RWPE2 (cell line): Measurements from ENCODE around the gene CPNE8.
A peak's percentile ranks its signal among the peaks of the same experiment; 100 is the strongest.

Experiments
- ATAC-seq: fragments of 200-7000 bp; cut with Tn5 transposase; 3 replicates; pipeline ENCODE4 v1.9.1; 2021; ENCODE audit warnings: low read depth
- DNase-seq: peaks from one replicate; pipeline ENCODE4 v3.0.0-alpha.2; 2020; ENCODE audit warnings: low spot score
- H3K27ac ChIP-seq: fragments of 450-650 bp; 2 replicates; pipeline ENCODE4 v1.5.1; 2017; ENCODE audit warnings: mild to moderate bottlenecking; ENCODE audit not compliant: poor library complexity, severe bottlenecking
- H3K27me3 ChIP-seq: fragments of 250-450 bp; sonication (Bioruptor Pico); 2 replicates; pipeline ENCODE4 v1.5.1; 2021; ENCODE audit warnings: mild to moderate bottlenecking, moderate library complexity; ENCODE audit not compliant: insufficient read depth, poor library complexity, severe bottlenecking
- H3K36me3 ChIP-seq: fragments of 250-450 bp; sonication (Bioruptor Pico); 2 replicates; pipeline ENCODE4 v1.5.1; 2020; ENCODE audit warnings: low read depth, mild to moderate bottlenecking, moderate library complexity
- H3K4me1 ChIP-seq: fragments of 250-450 bp; sonication (Bioruptor Pico); 2 replicates; pipeline ENCODE4 v1.5.1; 2021; ENCODE audit warnings: mild to moderate bottlenecking, moderate library complexity; ENCODE audit not compliant: insufficient read depth, poor library complexity, severe bottlenecking
- H3K4me3 ChIP-seq: fragments of 250-450 bp; sonication (Bioruptor Pico); 2 replicates; pipeline ENCODE4 v1.5.1; 2021; ENCODE audit warnings: mild to moderate bottlenecking, moderate library complexity; ENCODE audit not compliant: severe bottlenecking
- H3K9me3 ChIP-seq: fragments of 250-450 bp; sonication (Bioruptor Pico); 2 replicates; pipeline ENCODE4 v1.5.1; 2021; ENCODE audit warnings: mild to moderate bottlenecking, moderate library complexity; ENCODE audit not compliant: severe bottlenecking
- TF ChIP-seq, protein P1 (sequence below): fragments of 450-650 bp; IDR thresholded peaks from one replicate; pipeline ENCODE4 v1.5.1; 2017; ENCODE audit warnings: mild to moderate bottlenecking, moderate library complexity; ENCODE audit not compliant: poor library complexity, severe bottlenecking

CPNE8 gene

DNA sequence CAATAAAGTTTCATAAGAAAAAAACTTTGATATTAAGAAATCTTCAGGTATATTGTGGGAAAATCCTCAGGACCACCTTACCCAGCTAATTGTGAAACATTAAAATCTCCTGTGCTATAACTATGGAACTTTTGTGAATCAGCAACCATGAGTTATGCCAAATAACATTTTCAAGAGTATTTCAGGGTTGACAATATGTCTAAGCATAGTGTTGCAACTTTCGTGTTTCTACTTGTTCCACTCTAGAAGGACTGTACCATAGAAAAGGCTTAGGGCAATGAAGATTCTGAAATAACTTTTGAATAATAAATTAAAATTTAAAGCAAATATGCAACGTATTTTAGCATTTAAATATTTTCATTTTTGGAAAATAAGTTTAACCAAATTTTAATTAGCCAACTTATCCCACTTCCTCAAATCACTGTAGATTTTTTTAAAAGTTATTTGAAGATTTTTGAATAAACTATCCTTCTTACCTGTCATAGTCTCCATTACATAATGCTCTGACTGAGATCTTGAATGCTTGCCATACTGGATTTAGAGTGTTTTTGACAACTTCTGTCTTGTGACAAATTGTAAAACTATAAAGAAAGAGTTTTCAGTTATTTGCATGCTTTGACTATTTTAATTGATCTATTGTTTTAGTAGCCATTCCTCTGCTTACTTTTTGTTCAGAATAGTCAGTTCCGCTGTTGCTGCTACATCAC is 143.6 kb downstream of the CPNE8 start:
- peaks cover 2% of the 10 kb centered on the region for H3K4me1 ChIP-seq
- no peaks in the 10 kb centered on the region for H3K9me3 ChIP-seq
- ATAC-seq (peak; percentile 77), DNase-seq (no peak)
- H3K27me3 ChIP-seq = no peaks in the 10 kb centered on the region
- H3K36me3 ChIP-seq = no peaks in the 10 kb centered on the region; the same call in 1 of the 2 replicates
- TF ChIP-seq, protein P1, sequence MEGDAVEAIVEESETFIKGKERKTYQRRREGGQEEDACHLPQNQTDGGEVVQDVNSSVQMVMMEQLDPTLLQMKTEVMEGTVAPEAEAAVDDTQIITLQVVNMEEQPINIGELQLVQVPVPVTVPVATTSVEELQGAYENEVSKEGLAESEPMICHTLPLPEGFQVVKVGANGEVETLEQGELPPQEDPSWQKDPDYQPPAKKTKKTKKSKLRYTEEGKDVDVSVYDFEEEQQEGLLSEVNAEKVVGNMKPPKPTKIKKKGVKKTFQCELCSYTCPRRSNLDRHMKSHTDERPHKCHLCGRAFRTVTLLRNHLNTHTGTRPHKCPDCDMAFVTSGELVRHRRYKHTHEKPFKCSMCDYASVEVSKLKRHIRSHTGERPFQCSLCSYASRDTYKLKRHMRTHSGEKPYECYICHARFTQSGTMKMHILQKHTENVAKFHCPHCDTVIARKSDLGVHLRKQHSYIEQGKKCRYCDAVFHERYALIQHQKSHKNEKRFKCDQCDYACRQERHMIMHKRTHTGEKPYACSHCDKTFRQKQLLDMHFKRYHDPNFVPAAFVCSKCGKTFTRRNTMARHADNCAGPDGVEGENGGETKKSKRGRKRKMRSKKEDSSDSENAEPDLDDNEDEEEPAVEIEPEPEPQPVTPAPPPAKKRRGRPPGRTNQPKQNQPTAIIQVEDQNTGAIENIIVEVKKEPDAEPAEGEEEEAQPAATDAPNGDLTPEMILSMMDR = no peak
- H3K4me3 ChIP-seq = no peak overlapping the region
- H3K27ac ChIP-seq = no peak overlapping the region

DNA sequence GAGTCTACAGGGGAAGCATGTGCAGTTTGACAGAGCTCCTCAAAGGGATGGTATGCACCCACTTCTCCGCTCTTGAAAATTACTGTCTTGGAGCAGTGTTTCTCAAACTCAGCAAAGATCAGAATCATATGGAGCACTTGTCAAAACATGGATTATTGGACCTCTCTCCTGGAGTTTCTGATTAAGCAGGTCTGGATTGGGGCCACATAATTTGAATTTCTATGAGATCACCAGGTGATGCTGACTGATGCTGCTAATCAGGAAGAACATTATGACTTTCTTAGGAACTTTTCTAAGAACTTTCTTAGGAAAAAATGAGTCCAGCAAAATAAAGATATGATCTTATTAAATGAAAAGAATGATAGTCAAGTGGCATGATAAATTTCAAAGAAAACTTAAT is 144.3 kb downstream of the CPNE8 start:
- no peak overlapping the region for H3K27ac ChIP-seq
- H3K9me3 ChIP-seq = no peaks in the 10 kb centered on the region
- no peaks in the 10 kb centered on the region; the same call in 1 of the 2 replicates for H3K36me3 ChIP-seq
- ATAC-seq (no peak), DNase-seq (no peak)
- H3K4me1 ChIP-seq = peaks cover 2% of the 10 kb centered on the region
- TF ChIP-seq, protein P1 = no peak
- no peaks in the 10 kb centered on the region for H3K27me3 ChIP-seq
- H3K4me3 ChIP-seq = no peak overlapping the region

DNA sequence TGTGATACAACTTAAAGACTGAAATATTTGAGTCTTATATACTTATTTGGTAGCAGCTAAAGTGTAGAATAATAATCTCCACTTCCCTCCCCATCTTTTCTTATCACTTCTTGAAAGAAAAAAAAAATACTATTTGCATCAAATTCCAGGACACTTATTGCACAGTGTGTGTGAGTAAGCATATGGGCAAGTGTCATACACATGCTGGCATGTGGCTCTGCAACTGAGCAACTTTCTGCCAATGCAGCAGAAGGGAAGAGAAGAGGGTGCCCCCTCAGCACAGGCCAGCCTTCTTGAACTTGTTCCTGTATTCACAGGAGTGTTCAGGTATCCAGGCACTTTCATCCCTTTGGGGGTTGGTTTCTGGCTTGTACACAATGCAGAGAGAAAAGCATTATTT is 145.8 kb downstream of the CPNE8 start:
- TF ChIP-seq, protein P1 = no peak
- ATAC-seq (no peak), DNase-seq (no peak)
- H3K4me3 ChIP-seq = no peak overlapping the region
- H3K27ac ChIP-seq = no peak overlapping the region
- peaks cover 2% of the 10 kb centered on the region for H3K4me1 ChIP-seq
- H3K9me3 ChIP-seq = no peaks in the 10 kb centered on the region
- no peaks in the 10 kb centered on the region for H3K27me3 ChIP-seq
- H3K36me3 ChIP-seq = no peaks in the 10 kb centered on the region

DNA sequence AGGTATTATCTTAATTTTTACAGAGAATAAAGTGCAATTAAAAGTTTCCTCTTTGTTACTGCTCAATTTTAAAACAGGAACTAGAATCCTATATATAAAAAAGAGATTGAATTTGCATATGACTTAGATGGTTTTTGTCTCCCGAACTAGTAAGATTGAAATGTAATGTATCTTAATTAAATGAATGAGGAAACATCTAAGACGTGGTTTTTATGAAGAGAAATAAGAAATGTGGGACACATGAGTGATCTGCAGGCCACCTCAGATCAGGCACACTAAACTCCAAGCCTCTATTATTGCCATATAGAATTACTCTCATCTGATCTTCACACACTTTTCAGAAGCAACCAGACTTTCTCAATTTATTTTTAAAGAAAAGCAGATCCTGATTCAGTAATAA is 158.6 kb downstream of the CPNE8 start:
- H3K36me3 ChIP-seq = no peaks in the 10 kb centered on the region
- no peak overlapping the region for H3K27ac ChIP-seq
- no peaks in the 10 kb centered on the region for H3K4me1 ChIP-seq
- ATAC-seq (no peak), DNase-seq (no peak)
- H3K4me3 ChIP-seq = no peak overlapping the region
- TF ChIP-seq, protein P1 = no peak
- H3K9me3 ChIP-seq = peaks cover 2% of the 10 kb centered on the region
- H3K27me3 ChIP-seq = no peaks in the 10 kb centered on the region

DNA sequence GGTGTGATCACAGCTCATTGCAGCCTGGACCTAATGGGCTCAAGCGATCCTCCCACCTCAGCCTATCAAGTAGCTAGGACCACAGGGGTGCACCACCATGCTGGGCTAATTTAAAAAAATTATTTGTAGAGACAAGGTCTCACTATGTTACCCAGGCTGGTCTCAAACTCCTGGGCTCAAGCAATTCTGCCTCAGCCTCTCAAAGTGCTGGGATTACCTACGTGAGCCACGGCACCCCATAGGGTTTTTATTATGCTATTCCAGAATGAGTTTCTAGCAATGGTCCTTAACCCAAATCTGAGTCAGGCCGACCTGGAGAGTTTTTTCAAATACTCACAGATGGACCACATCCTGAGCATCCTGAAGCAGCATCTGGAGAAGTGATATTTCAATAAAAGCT is 159.8 kb downstream of the CPNE8 start:
- no peak for DNase-seq
- no peak for ATAC-seq
- H3K4me3 ChIP-seq = no peak overlapping the region
- no peaks in the 10 kb centered on the region for H3K4me1 ChIP-seq
- H3K9me3 ChIP-seq = no peaks in the 10 kb centered on the region
- H3K27ac ChIP-seq = no peak overlapping the region
- TF ChIP-seq, protein P1 = no peak
- H3K36me3 ChIP-seq = no peaks in the 10 kb centered on the region
- H3K27me3 ChIP-seq = no peaks in the 10 kb centered on the region
